ENCODE data around the gene SPTBN2. TPM values are rescaled to one million over a fixed set of nuclear protein-coding genes. Genes with fewer than 3 reads are reported as not detected.

The SPTBN2 gene
- 9.3 to 14.5 TPM (median 10.5 TPM) in 5 replicates for total RNA-seq (2022; extraction: Qiagen RNA extraction; ENCODE audit: low read depth)

GRCh38 chr11:66728693-66729385, at the start of gene SPTBN2:
Gene SPTBN2, minus strand, starts transcription at chr11:66729216. Its CDS starts 7,976 bp downstream, at chr11:66721240.

GRCh38 chr11:66677599-66678375, 51.2 kb downstream of the SPTBN2 start, which contains the start of gene RBM4B:
Gene RBM4B, minus strand, starts transcription at chr11:66677887. Its CDS starts 808 bp downstream, at chr11:66677079.

GRCh38 chr11:66638177-66639065, 90.6 kb downstream of the SPTBN2 start, which contains the start of gene RBM4:
Gene RBM4, plus strand, starts transcription at chr11:66638703. Its CDS starts 1,009 bp downstream, at chr11:66639712.

Other genes with a start within 250 kb of the SPTBN2 start
- gene DPP3, start 248.8 kb downstream of the SPTBN2 start, total RNA-seq (2022; extraction: Qiagen RNA extraction; ENCODE audit: low read depth): 49.5 to 57.7 TPM (median 55.3 TPM) in 5 replicates
- 7.7 to 11.6 TPM (median 9.6 TPM) in 5 replicates for gene BBS1, start 218.6 kb downstream of the SPTBN2 start, total RNA-seq (2022; extraction: Qiagen RNA extraction; ENCODE audit: low read depth)
- 5.8 to 15.5 TPM (median 14.5 TPM) in 5 replicates for gene ZDHHC24, start 183.2 kb downstream of the SPTBN2 start, total RNA-seq (2022; extraction: Qiagen RNA extraction; ENCODE audit: low read depth)
- gene ACTN3, start 182.3 kb downstream of the SPTBN2 start, total RNA-seq (2022; extraction: Qiagen RNA extraction; ENCODE audit: low read depth): 0.15 TPM in 1 of 5 replicates, not detected in the others
- gene CTSF, start 160.6 kb downstream of the SPTBN2 start, total RNA-seq (2022; extraction: Qiagen RNA extraction; ENCODE audit: low read depth): 27.1 to 40.9 TPM (median 32.9 TPM) in 5 replicates
- 0.55 to 0.85 TPM (median 0.79 TPM) in 5 replicates for gene CCDC87, start 136.2 kb downstream of the SPTBN2 start, total RNA-seq (2022; extraction: Qiagen RNA extraction; ENCODE audit: low read depth)
- gene CCS, start 136.0 kb downstream of the SPTBN2 start, total RNA-seq (2022; extraction: Qiagen RNA extraction; ENCODE audit: low read depth): 22.1 to 34.1 TPM (median 30.4 TPM) in 5 replicates
- gene RBM14, start 112.6 kb downstream of the SPTBN2 start, total RNA-seq (2022; extraction: Qiagen RNA extraction; ENCODE audit: low read depth): 60.9 to 78.4 TPM (median 72.6 TPM) in 5 replicates
- gene RBM4, start 90.5 kb downstream of the SPTBN2 start, total RNA-seq (2022; extraction: Qiagen RNA extraction; ENCODE audit: low read depth): 132 to 155 TPM (median 137 TPM) in 5 replicates
- gene RBM4B, start 51.3 kb downstream of the SPTBN2 start, total RNA-seq (2022; extraction: Qiagen RNA extraction; ENCODE audit: low read depth): 15.4 to 24.4 TPM (median 21.5 TPM) in 5 replicates
- gene RCE1, start 114.2 kb upstream of the SPTBN2 start, total RNA-seq (2022; extraction: Qiagen RNA extraction; ENCODE audit: low read depth): 32.2 to 54.1 TPM (median 51.3 TPM) in 5 replicates
- 43.2 to 119 TPM (median 101 TPM) in 5 replicates for gene LRFN4, start 127.8 kb upstream of the SPTBN2 start, total RNA-seq (2022; extraction: Qiagen RNA extraction; ENCODE audit: low read depth)
- 18.8 to 44.8 TPM (median 36.0 TPM) in 5 replicates for gene PC, start 229.2 kb upstream of the SPTBN2 start, total RNA-seq (2022; extraction: Qiagen RNA extraction; ENCODE audit: low read depth)
- gene C11orf86, start 246.1 kb upstream of the SPTBN2 start, total RNA-seq (2022; extraction: Qiagen RNA extraction; ENCODE audit: low read depth): 34.6 to 89.6 TPM (median 68.0 TPM) in 5 replicates

Measured in A549 treated with ZK216348 at 1 μM for 4 hours (cell line).